CD4-positive, alpha-beta T cell treated with Interleukin-2 at 100 ng/mL for 4 hours (primary cell): ENCODE data around the gene FRMD7.
"Not testable (repeated sequence)": the region's sequence is repeated elsewhere in the genome, so short reads cannot be mapped to it uniquely, and the experiment has no call there.

ENCODE experiments used
- DNase-seq: peaks from one replicate; pipeline ENCODE4 v3.0.0-alpha.2; 2020; ENCODE audit warnings: low spot score

The FRMD7 gene, protein sequence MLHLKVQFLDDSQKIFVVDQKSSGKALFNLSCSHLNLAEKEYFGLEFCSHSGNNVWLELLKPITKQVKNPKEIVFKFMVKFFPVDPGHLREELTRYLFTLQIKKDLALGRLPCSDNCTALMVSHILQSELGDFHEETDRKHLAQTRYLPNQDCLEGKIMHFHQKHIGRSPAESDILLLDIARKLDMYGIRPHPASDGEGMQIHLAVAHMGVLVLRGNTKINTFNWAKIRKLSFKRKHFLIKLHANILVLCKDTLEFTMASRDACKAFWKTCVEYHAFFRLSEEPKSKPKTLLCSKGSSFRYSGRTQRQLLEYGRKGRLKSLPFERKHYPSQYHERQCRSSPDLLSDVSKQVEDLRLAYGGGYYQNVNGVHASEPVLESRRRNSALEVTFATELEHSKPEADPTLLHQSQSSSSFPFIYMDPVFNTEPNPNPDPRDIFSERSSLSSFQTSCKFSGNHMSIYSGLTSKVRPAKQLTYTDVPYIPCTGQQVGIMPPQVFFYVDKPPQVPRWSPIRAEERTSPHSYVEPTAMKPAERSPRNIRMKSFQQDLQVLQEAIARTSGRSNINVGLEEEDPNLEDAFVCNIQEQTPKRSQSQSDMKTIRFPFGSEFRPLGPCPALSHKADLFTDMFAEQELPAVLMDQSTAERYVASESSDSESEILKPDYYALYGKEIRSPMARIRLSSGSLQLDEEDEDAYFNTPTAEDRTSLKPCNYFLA

GRCh38 chrX:132127743-132128142 lies at the start of gene FRMD7:
TSS of gene FRMD7 (minus strand) at chrX:132128020. CDS start at chrX:132127844, 176 bp downstream.
- no peak for DNase-seq

DNA sequence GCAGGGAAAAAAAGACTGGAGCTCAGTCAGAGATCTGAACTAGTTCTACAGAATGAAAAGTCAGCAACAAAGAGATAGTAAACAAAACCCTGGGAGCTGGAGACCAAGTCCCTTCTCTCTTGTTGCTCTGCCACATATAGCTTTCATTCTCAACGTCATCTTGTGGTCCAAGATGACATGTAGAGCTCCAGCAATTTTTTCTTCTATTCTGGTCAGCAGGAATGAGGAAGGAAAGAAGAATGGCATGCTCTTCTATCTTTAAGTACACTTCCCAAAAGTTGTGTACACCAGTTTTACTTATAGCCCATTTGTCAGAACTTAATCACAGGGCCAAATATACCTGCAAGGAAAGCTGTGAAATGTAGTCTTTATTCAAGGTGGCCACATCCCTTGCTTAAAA lies 45.8 kb upstream of the FRMD7 start:
- DNase-seq: no peak

GRCh38 chrX:132171881-132172280 lies 44.1 kb upstream of the FRMD7 start:
- no peak for DNase-seq

DNA sequence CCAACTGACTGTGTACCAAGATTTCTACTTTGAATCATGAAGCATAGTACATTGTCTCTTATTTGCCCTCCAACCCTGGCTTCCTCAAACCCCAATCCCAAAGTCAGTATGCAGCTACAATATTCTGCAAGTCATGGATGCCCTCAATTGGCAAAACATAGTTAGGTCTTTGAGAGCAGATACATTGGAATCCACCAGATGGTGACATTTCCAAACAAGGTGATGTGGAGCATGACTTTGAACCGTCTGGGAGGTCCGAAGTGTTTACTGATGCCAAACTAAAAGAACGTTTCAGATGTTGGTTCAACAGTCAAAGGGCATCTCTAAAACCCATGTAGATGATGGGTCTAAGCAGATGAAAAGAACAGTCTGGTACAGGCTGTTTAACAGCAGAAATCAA lies 43.7 kb upstream of the FRMD7 start:
- no peak for DNase-seq

GRCh38 chrX:132169554-132169953 lies 41.7 kb upstream of the FRMD7 start:
- no peak for DNase-seq

DNA sequence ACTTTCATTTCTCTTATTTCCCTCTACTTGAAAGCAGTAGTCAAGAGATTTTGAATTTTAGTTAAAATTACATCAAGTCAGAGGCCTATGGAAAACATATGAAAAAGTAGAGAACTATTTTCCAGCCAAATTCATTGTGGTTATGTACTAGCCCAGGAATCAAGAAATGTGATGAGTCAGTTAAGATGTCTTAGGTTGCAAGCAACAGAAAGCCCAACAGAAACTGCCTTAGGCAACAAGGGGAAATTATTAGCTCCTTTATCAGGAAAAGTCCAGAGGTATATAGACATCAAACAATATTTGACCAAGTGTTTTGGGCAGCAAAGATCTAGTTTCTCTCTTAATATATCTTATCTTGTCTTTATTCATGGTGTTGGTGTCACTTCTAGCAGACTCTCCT lies 37.8 kb upstream of the FRMD7 start:
- no peak for DNase-seq

GRCh38 chrX:132165005-132165404 lies 37.2 kb upstream of the FRMD7 start:
- DNase-seq: no peak

- not testable (repeated sequence) for DNase-seq
These were observed 35.3 kb upstream of the FRMD7 start for GRCh38 chrX:132163094-132163493.

- no peak for DNase-seq
These were observed 25.3 kb upstream of the FRMD7 start for GRCh38 chrX:132153166-132153565.

GRCh38 chrX:132146456-132146855 lies 18.6 kb upstream of the FRMD7 start:
- no peak for DNase-seq

- no peak for DNase-seq
These were observed 16.2 kb upstream of the FRMD7 start for GRCh38 chrX:132144061-132144460.

- no peak for DNase-seq
These were observed 1.9 kb downstream of the FRMD7 start for GRCh38 chrX:132125906-132126305.

- DNase-seq: no peak
These were observed 6.9 kb downstream of the FRMD7 start for GRCh38 chrX:132120913-132121312.

GRCh38 chrX:132119821-132120515 lies 7.9 kb downstream of the FRMD7 start:
- DNase-seq: no peak

DNA sequence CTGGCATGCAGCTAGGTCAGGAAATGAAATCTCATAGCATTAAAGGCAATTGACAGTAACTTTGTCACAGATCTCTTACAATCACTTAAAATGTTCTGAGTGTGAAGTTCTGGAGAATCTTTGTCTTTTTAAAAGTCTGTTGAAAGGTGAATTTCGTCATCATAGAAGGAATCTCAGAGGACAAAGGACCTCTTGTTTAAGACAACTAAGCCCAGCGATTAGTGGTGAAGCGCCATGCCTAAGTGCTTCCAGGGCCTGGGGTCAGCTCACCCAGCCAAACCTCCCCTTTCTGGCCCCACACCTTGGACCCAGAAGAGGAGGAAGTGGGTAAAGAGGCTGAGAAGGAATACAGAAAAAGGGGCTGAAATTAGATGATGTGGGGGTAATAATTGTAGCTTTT lies 8.5 kb downstream of the FRMD7 start:
- no peak for DNase-seq

GRCh38 chrX:132118358-132118757 lies 9.5 kb downstream of the FRMD7 start:
- DNase-seq: no peak

DNA sequence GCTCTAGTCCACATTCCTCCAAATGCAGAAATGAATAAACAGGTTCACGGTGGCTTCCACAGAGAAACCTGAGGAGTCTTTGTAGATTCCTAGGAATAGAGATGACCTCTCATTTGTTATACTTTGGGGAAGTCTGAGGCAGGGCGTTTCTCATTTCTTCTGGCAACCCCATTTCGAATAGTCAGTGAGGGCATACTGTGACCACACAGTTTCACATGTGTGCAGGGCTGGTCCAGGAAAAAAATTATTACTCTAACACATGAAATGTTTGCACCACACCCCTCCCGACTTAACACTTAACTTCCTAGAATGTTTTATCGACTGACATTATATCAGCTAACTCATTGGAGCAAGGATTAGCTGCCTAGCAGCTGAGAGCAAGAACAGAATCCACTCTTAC lies 12.0 kb downstream of the FRMD7 start:
- DNase-seq: no peak

DNA sequence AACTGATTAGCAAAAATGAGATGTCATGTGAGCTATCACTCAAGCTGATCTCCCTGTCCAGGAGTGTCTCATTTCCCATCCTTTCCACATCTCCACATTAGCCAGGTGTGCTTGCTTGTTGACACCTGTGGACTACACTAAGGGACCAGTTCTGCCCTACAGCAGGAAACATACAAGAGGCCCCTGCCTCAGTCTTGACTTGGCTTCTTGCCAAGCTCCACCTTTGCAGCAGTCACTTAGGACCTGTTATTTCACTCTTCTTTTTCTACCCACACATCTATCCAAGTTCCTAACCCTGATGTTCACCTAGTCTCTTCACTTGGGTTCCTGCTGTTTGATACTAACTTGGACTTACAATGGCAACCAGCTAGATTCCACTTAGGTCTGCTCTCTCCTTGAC lies 13.2 kb downstream of the FRMD7 start:
- DNase-seq: no peak

- no peak for DNase-seq
These were observed 20.5 kb downstream of the FRMD7 start for GRCh38 chrX:132107291-132107690.

GRCh38 chrX:132101799-132102198 lies 26.0 kb downstream of the FRMD7 start:
- no peak for DNase-seq

DNA sequence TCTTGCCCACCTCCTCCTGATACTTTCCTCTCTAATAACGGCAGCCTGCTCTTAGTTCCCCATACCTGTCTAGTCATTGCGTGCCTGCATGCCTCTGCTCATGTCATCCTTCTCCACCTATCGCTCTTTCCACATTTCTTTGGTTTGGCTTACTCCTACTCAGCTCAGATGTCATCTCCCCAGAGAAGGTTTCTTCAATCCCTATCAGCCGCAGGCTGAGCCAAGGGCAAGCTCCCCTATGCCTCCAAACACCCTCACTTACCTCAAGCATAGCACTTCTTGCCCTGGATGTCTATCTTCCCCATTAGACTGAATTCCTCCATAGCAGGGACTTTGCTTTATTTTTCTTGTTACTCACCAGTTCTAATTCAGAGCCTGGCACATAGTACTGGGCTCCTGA lies 26.6 kb downstream of the FRMD7 start:
- DNase-seq: no peak

- DNase-seq: not testable (repeated sequence)
These were observed 29.1 kb downstream of the FRMD7 start for GRCh38 chrX:132098704-132099103.

DNA sequence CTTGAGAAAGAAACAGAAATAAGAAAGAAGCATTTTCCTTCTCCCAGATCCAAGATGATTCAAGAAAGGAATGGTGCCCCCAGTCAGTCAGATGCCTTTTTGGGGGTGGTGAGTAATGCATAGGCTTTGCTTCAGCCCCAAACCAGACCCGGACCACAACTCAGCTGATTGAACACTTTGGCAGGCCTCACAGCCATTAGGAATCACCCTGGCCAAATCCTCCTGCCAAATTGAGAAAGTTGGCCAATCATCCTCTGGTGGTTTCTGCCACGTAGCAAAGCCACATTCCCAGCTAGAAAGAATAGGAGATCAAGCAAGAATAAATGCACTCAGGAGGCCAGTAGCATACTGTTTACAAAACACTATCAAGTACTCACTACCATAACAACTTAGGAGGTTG lies 33.7 kb downstream of the FRMD7 start:
- DNase-seq: no peak
